ENCODE measurements around the gene TNPO1. TPM values are rescaled to one million over a fixed set of nuclear protein-coding genes. Genes with fewer than 3 reads are reported as not detected.

The TNPO1 gene
- total and polyA plus RNA-seq, 2 of the 13 experiments (the other 11 are each of a cell fraction or from before 2014, with no cell fraction given), result 26.7 to 123 TPM

GRCh38 chr5:72847989-72848473 is 31.6 kb downstream of the TNPO1 start (continued):
- no peak for TF ChIP-seq KIAA2018 (CRISPR knock-in tag; IDR thresholded peaks at IDR 0.05; ENCODE audit: borderline replicate concordance)
- TF ChIP-seq SIX4 (CRISPR knock-in tag; IDR thresholded peaks at IDR 0.05), result no peak
- no peak for TF ChIP-seq FOXP1 (IDR thresholded peaks at IDR 0.05)
- no peak for TF ChIP-seq FOXP1 (CRISPR knock-in tag; IDR thresholded peaks at IDR 0.05)
- peak; percentile 38; the same call in 1 of the 2 replicates for TF ChIP-seq TBX2 (CRISPR knock-in tag; IDR thresholded peaks at IDR 0.05; ENCODE audit: borderline replicate concordance)
- peak; percentile 82; the same call in 1 of the 2 replicates for TF ChIP-seq BRD4 (CRISPR knock-in tag; IDR thresholded peaks at IDR 0.05)
- no peak for TF ChIP-seq FOXK2 (IDR thresholded peaks at IDR 0.05)
- TF ChIP-seq HDAC1 (CRISPR knock-in tag; IDR thresholded peaks at IDR 0.05), result peak; percentile 87
- TF ChIP-seq ZNF790 (CRISPR knock-in tag; IDR thresholded peaks at IDR 0.05; ENCODE audit: borderline replicate concordance), result no peak
- TF ChIP-seq NRL (CRISPR knock-in tag; IDR thresholded peaks at IDR 0.05; ENCODE audit: borderline replicate concordance), result peak; percentile 82
- TF ChIP-seq ZHX1 (CRISPR knock-in tag; IDR thresholded peaks at IDR 0.05; ENCODE audit: low read depth), result no peak
- 0 out of 2 replicates have a peak, but pooled peaks have one; percentile 50 for TF ChIP-seq NCOA1 (CRISPR knock-in tag; IDR thresholded peaks at IDR 0.05)
- TF ChIP-seq ZNF746 (CRISPR knock-in tag; IDR thresholded peaks at IDR 0.05), result 0 out of 2 replicates have a peak, but pooled peaks have one; percentile 52
- TF ChIP-seq FIP1L1 (IDR thresholded peaks at IDR 0.05; ENCODE audit: borderline replicate concordance, insufficient read depth, low read depth, low read length), result no peak
- TF ChIP-seq U2AF2 (IDR thresholded peaks at IDR 0.05; ENCODE audit: low read depth, low read length), result no peak
- TF ChIP-seq HOXA7 (CRISPR knock-in tag; IDR thresholded peaks at IDR 0.05), result no peak
- TF ChIP-seq ZNF644 (CRISPR knock-in tag; IDR thresholded peaks at IDR 0.05; ENCODE audit: low read depth), result no peak
- no peak for TF ChIP-seq CENPBD1 (CRISPR knock-in tag; IDR thresholded peaks at IDR 0.05; ENCODE audit: borderline replicate concordance, low read depth)
- 0 out of 2 replicates have a peak, but pooled peaks have one; percentile 70 for TF ChIP-seq KLF13 (CRISPR knock-in tag; IDR thresholded peaks at IDR 0.05)
- peak; percentile 62 for TF ChIP-seq DRAP1 (CRISPR knock-in tag; IDR thresholded peaks at IDR 0.05)
